HFF-Myc (cell line): ENCODE results near the gene CAMKK2.

Source experiments
- DNase-seq: peaks from one replicate; pipeline ENCODE4 v3.0.0-alpha.2; 2011; ENCODE audit warnings: low read depth; ENCODE audit errors: extremely low read depth
- H3K4me3 ChIP-seq: replicated peaks from 2 replicates; pipeline ENCODE4 v1.5.1; 2011; ENCODE audit warnings: low read depth, mild to moderate bottlenecking, control low read depth, low read length
- CTCF ChIP-seq: IDR thresholded peaks from 2 replicates; pipeline ENCODE4 v1.5.1; 2012; ENCODE audit warnings: mild to moderate bottlenecking, low read depth, low read length, control low read depth; ENCODE audit errors: missing control alignments

Gene CAMKK2

GRCh38 chr12:121253638-121254335 lies 42.7 kb downstream of the CAMKK2 start:
- DNase-seq, result no peak
- TF ChIP-seq CTCF, result no peak
- no peak overlapping the region for H3K4me3 ChIP-seq

- no peak for TF ChIP-seq CTCF
- DNase-seq, result no peak
- no peak overlapping the region for H3K4me3 ChIP-seq
These were observed 43.7 kb downstream of the CAMKK2 start for GRCh38 chr12:121252712-121253345.

GRCh38 chr12:121251838-121252237 lies 44.7 kb downstream of the CAMKK2 start:
- TF ChIP-seq CTCF, result no peak
- H3K4me3 ChIP-seq, result no peak overlapping the region
- DNase-seq, result no peak

- H3K4me3 ChIP-seq, result no peak overlapping the region
- TF ChIP-seq CTCF, result no peak
- DNase-seq, result no peak
These were observed 46.1 kb downstream of the CAMKK2 start for GRCh38 chr12:121250359-121250758.

- no peak overlapping the region for H3K4me3 ChIP-seq
- DNase-seq, result no peak
- TF ChIP-seq CTCF, result no peak
These were observed 47.9 kb downstream of the CAMKK2 start for GRCh38 chr12:121248622-121249021.

- H3K4me3 ChIP-seq, result no peak overlapping the region
- TF ChIP-seq CTCF, result no peak
- no peak for DNase-seq
These were observed 49.5 kb downstream of the CAMKK2 start for GRCh38 chr12:121246893-121247557.
